ENCODE results near the gene HDLBP. TPM values are rescaled to one million over a fixed set of nuclear protein-coding genes. Genes with fewer than 3 reads are reported as not detected.

Gene HDLBP, protein sequence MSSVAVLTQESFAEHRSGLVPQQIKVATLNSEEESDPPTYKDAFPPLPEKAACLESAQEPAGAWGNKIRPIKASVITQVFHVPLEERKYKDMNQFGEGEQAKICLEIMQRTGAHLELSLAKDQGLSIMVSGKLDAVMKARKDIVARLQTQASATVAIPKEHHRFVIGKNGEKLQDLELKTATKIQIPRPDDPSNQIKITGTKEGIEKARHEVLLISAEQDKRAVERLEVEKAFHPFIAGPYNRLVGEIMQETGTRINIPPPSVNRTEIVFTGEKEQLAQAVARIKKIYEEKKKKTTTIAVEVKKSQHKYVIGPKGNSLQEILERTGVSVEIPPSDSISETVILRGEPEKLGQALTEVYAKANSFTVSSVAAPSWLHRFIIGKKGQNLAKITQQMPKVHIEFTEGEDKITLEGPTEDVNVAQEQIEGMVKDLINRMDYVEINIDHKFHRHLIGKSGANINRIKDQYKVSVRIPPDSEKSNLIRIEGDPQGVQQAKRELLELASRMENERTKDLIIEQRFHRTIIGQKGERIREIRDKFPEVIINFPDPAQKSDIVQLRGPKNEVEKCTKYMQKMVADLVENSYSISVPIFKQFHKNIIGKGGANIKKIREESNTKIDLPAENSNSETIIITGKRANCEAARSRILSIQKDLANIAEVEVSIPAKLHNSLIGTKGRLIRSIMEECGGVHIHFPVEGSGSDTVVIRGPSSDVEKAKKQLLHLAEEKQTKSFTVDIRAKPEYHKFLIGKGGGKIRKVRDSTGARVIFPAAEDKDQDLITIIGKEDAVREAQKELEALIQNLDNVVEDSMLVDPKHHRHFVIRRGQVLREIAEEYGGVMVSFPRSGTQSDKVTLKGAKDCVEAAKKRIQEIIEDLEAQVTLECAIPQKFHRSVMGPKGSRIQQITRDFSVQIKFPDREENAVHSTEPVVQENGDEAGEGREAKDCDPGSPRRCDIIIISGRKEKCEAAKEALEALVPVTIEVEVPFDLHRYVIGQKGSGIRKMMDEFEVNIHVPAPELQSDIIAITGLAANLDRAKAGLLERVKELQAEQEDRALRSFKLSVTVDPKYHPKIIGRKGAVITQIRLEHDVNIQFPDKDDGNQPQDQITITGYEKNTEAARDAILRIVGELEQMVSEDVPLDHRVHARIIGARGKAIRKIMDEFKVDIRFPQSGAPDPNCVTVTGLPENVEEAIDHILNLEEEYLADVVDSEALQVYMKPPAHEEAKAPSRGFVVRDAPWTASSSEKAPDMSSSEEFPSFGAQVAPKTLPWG (N-terminal part only)
- total RNA-seq = 1,094 and 1,709 TPM in 2 replicates

DNA sequence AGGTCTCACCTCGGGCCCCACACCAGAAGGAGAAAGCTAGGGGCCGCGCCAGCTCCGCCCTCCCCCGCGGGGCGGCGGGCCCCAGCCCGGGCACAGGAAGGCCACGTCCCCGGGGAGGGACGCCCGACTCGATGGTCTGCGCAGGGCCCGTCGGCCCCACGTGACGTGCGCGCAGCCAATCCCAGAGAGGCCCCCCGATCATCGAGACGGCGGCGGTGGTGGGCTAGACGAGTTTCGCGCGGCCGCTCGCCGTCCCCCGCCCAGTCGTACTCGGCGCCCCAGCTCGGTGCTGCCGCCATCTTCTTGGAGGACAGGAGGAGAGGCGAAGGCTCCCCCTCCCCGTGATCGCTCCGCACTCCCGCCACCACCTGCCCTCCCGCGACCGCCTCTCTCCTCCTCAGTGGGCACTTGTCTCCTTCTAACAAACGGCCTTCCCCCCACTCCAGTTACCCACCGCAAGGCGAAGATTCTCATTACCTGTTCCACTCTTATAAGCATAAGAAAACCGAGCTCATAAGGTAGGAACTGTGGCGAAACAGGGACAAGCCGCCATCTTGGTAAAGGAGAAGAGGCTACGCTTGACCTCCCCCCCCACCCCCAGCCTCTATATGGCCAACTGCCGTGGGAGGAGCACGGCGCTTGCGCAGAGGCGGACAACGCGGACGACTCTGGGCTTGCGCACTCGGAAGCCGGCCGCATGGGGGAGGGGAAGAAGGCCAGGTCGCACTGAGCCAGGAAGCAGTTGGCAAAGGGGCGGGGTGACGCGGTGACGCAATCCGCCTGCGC, at the start of gene HDLBP:
HDLBP (minus strand) TSS at position 580 of the 786 bp plus-strand sequence. CDS start 48,803 bp downstream, outside the sequence.

DNA sequence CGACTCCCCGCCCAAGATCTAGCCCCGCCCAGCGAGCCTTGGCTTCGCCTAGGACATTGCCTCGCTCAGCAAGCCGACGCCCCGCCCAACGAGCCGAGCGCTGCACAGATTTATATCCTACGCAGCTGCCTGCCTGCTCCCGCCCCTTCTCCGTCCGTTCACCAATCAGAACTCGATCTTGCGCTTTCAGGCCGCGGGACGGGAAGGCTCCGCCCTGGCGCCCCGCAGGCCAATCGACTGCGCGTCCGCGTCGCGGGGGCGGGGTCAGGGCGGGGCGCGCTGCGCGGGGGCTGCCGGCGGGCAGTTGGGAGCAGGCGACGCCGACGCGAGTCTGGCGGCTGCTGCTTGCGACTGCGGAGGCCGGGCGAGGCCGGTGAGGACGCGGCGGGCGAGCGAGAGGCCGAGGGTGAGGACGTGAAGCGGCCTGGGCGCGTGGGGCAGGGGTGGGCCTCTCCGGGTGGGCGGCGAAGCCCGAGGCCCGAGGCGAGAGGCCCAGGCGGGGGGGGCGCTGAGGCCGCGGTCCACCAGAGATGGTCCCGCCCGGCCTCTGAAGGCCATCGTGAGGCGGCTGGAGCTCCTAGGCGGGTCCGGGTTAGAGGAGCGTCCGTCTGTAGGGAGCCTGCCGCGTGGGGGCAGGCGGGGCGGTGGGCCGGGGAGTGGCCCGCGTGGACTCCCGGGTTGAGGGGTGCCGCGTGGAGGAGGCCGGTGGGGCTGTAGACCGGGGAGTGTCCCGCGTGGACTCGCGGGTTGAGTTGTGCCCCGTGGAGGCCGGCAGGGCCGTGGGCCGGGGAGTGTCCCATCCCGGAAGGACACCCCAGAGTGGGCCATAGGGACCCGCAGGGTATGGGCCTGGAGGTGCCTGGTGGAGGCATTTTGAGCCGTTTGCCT, 40.8 kb upstream of the HDLBP start, which contains the start of gene FARP2:
FARP2 (plus strand) TSS at position 303 of the 888 bp plus-strand sequence. CDS start 16,823 bp downstream, outside the sequence.

DNA sequence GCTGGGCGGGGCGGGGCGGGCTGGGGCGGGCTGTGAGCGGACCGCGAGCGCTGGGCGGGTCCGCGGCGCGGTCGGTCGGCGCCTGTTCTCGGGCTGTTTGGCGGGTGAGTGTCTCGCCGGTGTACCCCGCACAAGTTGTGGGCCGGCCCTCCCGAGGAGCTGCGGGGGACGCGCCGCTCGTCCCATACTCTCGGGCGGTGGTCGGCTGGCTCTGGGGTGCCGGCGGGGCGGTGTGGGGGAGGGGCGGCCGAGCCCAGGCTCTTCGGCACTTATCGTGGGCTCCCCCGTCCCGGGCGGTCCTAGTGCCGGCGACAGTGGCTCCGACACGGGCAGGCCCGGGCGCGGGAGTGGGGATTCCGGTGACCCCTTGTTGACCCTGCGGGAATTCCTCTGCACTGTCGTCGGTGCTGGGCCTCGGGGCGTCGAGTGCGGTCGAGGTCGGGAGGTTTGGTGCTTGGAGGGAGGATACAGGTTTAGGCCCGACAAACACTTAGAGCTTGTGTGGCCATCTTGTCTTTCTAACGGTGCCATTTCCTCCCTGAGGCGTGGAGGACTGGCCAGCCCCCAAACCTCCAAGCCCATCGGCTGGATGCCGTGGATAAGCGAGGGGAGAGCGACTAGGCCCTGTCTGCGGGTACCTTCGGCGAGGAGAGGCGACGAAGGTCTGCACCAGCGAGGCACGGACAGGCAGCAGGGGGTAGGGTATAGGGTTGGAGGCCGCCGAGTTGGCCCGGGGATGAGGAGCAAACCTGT, 583 bp upstream of the HDLBP start, which contains the start of gene SEPTIN2:
SEPTIN2 (plus strand) TSS at position 47 of the 753 bp plus-strand sequence. CDS start 8,308 bp downstream, outside the sequence.

DNA sequence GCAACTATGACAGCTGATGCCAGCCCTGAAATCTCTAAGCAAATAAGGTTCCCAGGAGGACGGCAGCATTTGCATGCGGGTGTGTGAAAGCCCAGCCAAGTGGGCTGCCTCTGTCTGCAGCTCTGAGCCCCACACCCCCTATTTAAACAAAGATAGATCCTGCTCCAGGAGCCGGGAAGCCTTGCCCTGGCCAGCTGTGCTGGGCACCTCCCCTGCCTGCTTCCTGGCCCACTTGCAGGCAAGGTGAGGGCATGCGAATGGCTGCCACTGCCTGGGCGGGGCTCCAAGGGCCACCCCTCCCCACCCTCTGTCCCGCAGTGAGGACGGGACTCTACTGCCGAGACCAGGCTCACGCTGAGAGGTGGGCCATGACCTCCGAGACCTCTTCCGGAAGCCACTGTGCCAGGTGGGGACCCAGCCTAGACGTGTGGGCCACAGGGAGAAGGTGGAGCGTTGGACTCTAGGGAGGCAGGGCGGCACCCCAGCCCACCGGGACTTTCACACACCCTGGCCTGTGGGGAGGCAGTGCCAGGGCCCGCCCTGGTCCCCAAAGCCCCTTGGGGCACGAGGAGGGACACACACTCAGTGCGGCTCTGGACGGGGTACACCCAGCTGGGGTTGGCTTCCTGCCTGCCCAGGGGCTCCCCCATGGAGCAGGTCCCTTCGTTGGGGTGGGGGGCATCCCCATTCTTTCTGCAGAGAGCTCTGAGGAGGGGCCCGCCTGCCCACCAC, 126.9 kb downstream of the HDLBP start, which contains the start of gene ANO7:
ANO7 (plus strand) TSS at position 317 of the 732 bp plus-strand sequence. CDS start 1,387 bp downstream, outside the sequence.

Other genes with a start within 250 kb of the HDLBP start
- gene MTERF4, start 213.4 kb downstream of the HDLBP start, total RNA-seq = 32.1 and 43.5 TPM in 2 replicates
- gene PASK, start 166.2 kb downstream of the HDLBP start, total RNA-seq = 0.99 and 3.9 TPM in 2 replicates
- gene PPP1R7, start 165.2 kb downstream of the HDLBP start, total RNA-seq = 78.1 and 84.2 TPM in 2 replicates
- gene ANO7, start 127.0 kb downstream of the HDLBP start, total RNA-seq = 0.15 and 0.83 TPM in 2 replicates
- gene SEPTIN2, start 253 bp upstream of the HDLBP start, total RNA-seq = 435 and 523 TPM in 2 replicates
- 39.0 and 46.6 TPM in 2 replicates for gene FARP2, start 40.6 kb upstream of the HDLBP start, total RNA-seq
- gene STK25, start 192.9 kb upstream of the HDLBP start, total RNA-seq = 202 and 284 TPM in 2 replicates
- gene BOK, start 243.1 kb upstream of the HDLBP start, total RNA-seq = 17.2 and 31.4 TPM in 2 replicates

Data from smooth muscle cell of trachea (primary cell).